PC-9 (cell line): ENCODE measurements around the gene DUSP2. TPM values are rescaled to one million over a fixed set of nuclear protein-coding genes. Genes with fewer than 3 reads are reported as not detected.

Experiments
- BruUV-seq: library from RNA; stranded (reverse); fragments of 400-500 nt; replicated peaks from 2 replicates; lab custom pipeline; 2021; lab: Mats Ljungman, UMichigan
- CTCF ChIA-PET: fragments of 300-600 bp; sonication (Branson Sonifier 250); formaldehyde crosslinking; loops from one replicate; lab custom pipeline; 2022; ENCODE audit warnings: antibody characterized with exemption; lab: Charles Lee
- POLR2A ChIA-PET: fragments of 300-600 bp; sonication (Branson Sonifier 250); formaldehyde crosslinking; loops from one replicate; lab custom pipeline; 2022; ENCODE audit warnings: antibody characterized with exemption; ENCODE audit not compliant: unreplicated experiment; lab: Charles Lee
- DNase-seq, 2 experiments: peaks; one replicate each; pipeline versions ENCODE4 v3.0.0 to v3.0.0-alpha.2; 2015 to 2022; ENCODE audit warnings: mixed read lengths in 1 of 2
- H2AFZ ChIP-seq: fragments of 200-600 bp; sonication (generic); 2 replicates; pipeline ENCODE4 v1.8.1; 2017; ENCODE audit warnings: antibody characterized with exemption
- H3F3A ChIP-seq: fragments of 200-600 bp; sonication (generic); 2 replicates; pipeline ENCODE4 v1.8.1; 2017; ENCODE audit warnings: antibody characterized with exemption, mild to moderate bottlenecking, low read depth; ENCODE audit not compliant: insufficient read depth
- H3K27ac ChIP-seq: fragments of 200-600 bp; sonication (generic); 2 replicates; pipeline ENCODE4 v1.6.1; 2016; ENCODE audit warnings: mixed run types
- H3K27me3 ChIP-seq: fragments of 200-600 bp; sonication (generic); 2 replicates; pipeline ENCODE4 v1.6.1; 2016; ENCODE audit warnings: low read depth, mixed run types; ENCODE audit not compliant: insufficient read depth
- H3K36me3 ChIP-seq: fragments of 200-600 bp; sonication (generic); 2 replicates; pipeline ENCODE4 v1.6.1; 2016; ENCODE audit warnings: low read depth, mixed run types
- H3K4me1 ChIP-seq: fragments of 200-600 bp; sonication (generic); replicated peaks from 2 replicates; pipeline ENCODE4 v1.6.1; 2016; ENCODE audit warnings: mixed run types; ENCODE audit not compliant: insufficient read depth
- H3K4me2 ChIP-seq: fragments of 200-600 bp; sonication (generic); 2 replicates; pipeline ENCODE4 v1.6.1; 2017; ENCODE audit warnings: mixed run types
- H3K4me3 ChIP-seq: fragments of 200-600 bp; sonication (generic); 2 replicates; pipeline ENCODE4 v1.6.1; 2016; ENCODE audit warnings: mixed run types
- H3K79me2 ChIP-seq: fragments of 200-600 bp; sonication (generic); 2 replicates; pipeline ENCODE4 v1.6.1; 2017; ENCODE audit warnings: low read depth, mixed run types
- H3K9me2 ChIP-seq: fragments of 200-600 bp; sonication (generic); 2 replicates; pipeline ENCODE4 v1.8.1; 2017; ENCODE audit warnings: mild to moderate bottlenecking; ENCODE audit not compliant: insufficient read depth
- H3K9me3 ChIP-seq: fragments of 200-600 bp; sonication (generic); 2 replicates; pipeline ENCODE4 v1.8.1; 2016; ENCODE audit warnings: low read depth; ENCODE audit not compliant: insufficient read depth
- H4K20me1 ChIP-seq: fragments of 200-600 bp; sonication (generic); 2 replicates; pipeline ENCODE4 v1.8.1; 2017; ENCODE audit not compliant: insufficient read depth
- EZH2 ChIP-seq: fragments of 200-600 bp; sonication (generic); IDR thresholded peaks from 2 replicates; pipeline ENCODE4 v1.8.0; 2017; ENCODE audit warnings: antibody characterized with exemption, low read depth
- intact Hi-C: fragments of 100-400 bp; cut with micrococcal nuclease; formaldehyde crosslinking; loops from one replicate; pipeline ENCODE4 v1.10.0; 2022; ENCODE audit not compliant: unreplicated experiment
- total RNA-seq: library from RNA; stranded (reverse); gene quantifications from 2 replicates; pipeline ENCODE4 v1.2.3, GENCODE V29; 2021
- TF ChIP-seq, protein P1 (sequence below): fragments of 200-600 bp; sonication (generic); conservative IDR thresholded peaks from 2 replicates; pipeline ENCODE4 v1.6.1; 2017; ENCODE audit warnings: mixed run types, antibody characterized with exemption, mild to moderate bottlenecking, moderate library complexity

The DUSP2 gene
- total RNA-seq, 1 experiment from 2014 or later, result 4.0 TPM

DNA sequence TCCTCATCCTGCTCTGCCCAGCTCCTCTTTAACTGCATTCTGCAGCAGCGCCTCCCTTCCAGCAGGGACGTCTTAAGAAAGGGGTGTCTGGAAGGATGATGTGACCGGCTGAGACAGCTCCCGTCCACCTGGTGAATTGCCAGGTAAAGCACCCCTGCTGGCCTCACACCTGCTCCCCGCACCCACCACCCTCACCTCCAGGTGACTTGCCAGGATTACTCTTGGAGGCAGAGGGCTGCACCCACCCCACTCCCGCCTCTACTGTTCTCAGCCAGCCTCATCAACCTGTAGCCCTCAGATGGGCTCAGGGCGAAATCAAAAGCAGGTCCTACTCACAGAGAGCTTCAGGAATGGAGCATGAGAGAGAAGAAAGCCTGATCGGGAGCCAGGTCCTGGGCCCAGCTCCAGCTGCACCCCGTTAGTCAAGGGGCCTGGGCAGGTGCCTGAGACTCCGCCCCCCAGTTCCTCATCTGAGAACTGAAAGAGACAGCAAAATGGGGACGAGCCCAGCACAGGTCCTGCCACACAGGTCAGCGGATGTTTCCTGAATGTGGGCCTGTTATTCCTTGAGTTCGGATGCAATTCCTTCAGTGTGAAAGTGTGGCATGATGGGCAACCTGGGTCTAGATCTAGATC lies 34.5 kb downstream of the DUSP2 start:
- TF ChIP-seq EZH2, result no peak
- TF ChIP-seq, protein P1, sequence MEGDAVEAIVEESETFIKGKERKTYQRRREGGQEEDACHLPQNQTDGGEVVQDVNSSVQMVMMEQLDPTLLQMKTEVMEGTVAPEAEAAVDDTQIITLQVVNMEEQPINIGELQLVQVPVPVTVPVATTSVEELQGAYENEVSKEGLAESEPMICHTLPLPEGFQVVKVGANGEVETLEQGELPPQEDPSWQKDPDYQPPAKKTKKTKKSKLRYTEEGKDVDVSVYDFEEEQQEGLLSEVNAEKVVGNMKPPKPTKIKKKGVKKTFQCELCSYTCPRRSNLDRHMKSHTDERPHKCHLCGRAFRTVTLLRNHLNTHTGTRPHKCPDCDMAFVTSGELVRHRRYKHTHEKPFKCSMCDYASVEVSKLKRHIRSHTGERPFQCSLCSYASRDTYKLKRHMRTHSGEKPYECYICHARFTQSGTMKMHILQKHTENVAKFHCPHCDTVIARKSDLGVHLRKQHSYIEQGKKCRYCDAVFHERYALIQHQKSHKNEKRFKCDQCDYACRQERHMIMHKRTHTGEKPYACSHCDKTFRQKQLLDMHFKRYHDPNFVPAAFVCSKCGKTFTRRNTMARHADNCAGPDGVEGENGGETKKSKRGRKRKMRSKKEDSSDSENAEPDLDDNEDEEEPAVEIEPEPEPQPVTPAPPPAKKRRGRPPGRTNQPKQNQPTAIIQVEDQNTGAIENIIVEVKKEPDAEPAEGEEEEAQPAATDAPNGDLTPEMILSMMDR, result no peak
- Histone ChIP-seq H3F3A (no peaks in the 10 kb centered on the region), H3K79me2 (no peaks in the 10 kb centered on the region), H3K27me3 (peaks cover 32% of the 10 kb centered on the region), H2AFZ (no peak overlapping the region), H3K4me1 (no peaks in the 10 kb centered on the region), H3K9me3 (no peaks in the 10 kb centered on the region), H3K9me2 (no peaks in the 10 kb centered on the region), H3K36me3 (no peaks in the 10 kb centered on the region), H3K4me2 (no peak overlapping the region), H3K4me3 (no peak overlapping the region), H4K20me1 (no peaks in the 10 kb centered on the region), H3K27ac (no peak overlapping the region)
- DNase-seq, result no peak
- CTCF ChIA-PET, result interaction anchor here (0.6 kb wide), 1 partner anchor 251 kb away, joined by 3 read pairs; no protein-coding TSS in a partner anchor
- intact Hi-C loops, result loop anchor here (5.0 kb wide), 1 partner anchor 33 kb away; no protein-coding TSS in a partner anchor
- BruUV-seq, result no TSS peak
- POLR2A ChIA-PET, result no interaction called here

DNA sequence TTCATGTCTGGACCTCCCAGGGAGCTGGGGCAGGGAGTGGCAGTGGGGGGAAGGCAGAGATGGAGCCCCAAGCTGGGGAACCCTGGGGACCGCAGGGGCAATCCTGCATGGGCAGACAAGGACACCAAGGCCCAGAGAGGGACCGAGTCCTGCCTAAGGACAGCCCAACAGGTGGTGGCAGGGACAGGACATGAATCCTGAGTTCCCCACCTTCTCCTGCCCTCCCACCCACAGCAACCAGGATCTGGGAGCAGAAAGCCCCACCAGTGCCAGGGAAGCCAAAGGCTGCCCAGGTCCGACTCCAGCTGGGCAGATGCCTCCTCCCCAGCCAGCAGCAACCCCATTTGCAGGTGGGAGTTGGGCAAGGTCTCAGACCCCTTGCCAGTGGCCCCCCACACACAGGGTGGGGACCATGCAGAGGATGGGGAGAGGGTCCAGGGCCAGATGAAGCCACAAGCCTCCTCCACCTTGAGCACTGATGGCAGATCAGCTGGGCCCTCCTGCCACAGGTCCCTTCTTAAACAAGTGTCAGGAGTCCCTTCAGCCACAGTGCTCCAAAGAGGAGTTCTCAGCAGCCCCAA lies 35.2 kb downstream of the DUSP2 start:
- no peak overlapping the region for H3K27ac ChIP-seq
- H3K9me2 ChIP-seq, result no peaks in the 10 kb centered on the region
- no peaks in the 10 kb centered on the region for H3F3A ChIP-seq
- H3K4me3 ChIP-seq, result no peak overlapping the region
- H3K4me2 ChIP-seq, result no peak overlapping the region
- no peaks in the 10 kb centered on the region for H3K36me3 ChIP-seq
- no peaks in the 10 kb centered on the region for H3K4me1 ChIP-seq
- no peaks in the 10 kb centered on the region for H4K20me1 ChIP-seq
- ChIA-PET POLR2A (no interaction called here), CTCF (no interaction called here)
- TF ChIP-seq, protein P1, result no peak
- no peak for TF ChIP-seq EZH2
- DNase-seq, result no peak
- no peaks in the 10 kb centered on the region for H3K9me3 ChIP-seq
- no TSS peak for BruUV-seq
- intact Hi-C loops, result loop anchor here (5.0 kb wide), 1 partner anchor 33 kb away; no protein-coding TSS in a partner anchor
- H2AFZ ChIP-seq, result no peak overlapping the region
- no peaks in the 10 kb centered on the region for H3K79me2 ChIP-seq
- peaks cover 32% of the 10 kb centered on the region for H3K27me3 ChIP-seq

DNA sequence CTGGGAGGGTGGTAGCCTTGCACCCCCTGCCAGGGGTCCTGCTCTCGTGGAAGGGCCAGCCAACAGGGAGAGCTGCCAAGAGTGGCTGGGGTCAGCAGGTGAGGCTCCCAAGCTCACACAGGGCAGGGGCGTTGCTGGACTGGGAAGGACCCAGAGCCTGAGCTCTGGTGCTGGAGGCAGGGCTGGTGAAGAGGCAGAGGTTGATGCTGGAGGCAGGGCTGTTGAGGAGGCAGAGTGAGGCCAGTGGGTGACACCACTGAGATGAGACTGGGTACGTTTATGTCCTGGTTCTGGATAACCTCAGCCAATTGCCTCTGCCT lies 35.9 kb downstream of the DUSP2 start:
- intact Hi-C loops, result no loop called here
- ChIA-PET CTCF (no interaction called here), POLR2A (no interaction called here)
- DNase-seq, result no peak
- Histone ChIP-seq H3K27me3 (peaks cover 32% of the 10 kb centered on the region), H3K4me2 (no peak overlapping the region), H3K9me2 (no peaks in the 10 kb centered on the region), H2AFZ (no peak overlapping the region), H3K79me2 (no peaks in the 10 kb centered on the region), H4K20me1 (no peaks in the 10 kb centered on the region), H3F3A (no peaks in the 10 kb centered on the region), H3K4me1 (no peaks in the 10 kb centered on the region), H3K27ac (no peak overlapping the region), H3K36me3 (no peaks in the 10 kb centered on the region), H3K9me3 (no peaks in the 10 kb centered on the region), H3K4me3 (no peak overlapping the region)
- no TSS peak for BruUV-seq
- no peak for TF ChIP-seq EZH2
- TF ChIP-seq, protein P1, result no peak
